GM23338 (cell line): ENCODE measurements around the gene CRHR1. TPM values are rescaled to one million over a fixed set of nuclear protein-coding genes. Genes with fewer than 3 reads are reported as not detected.
A peak's percentile ranks its signal among the peaks of the same experiment; 100 is the strongest.

Experiments
- ATAC-seq: fragments of 200-7000 bp; cut with Tn5 transposase; 3 replicates; pipeline ENCODE4 v1.9.1; 2020
- DNase-seq: peaks from one replicate; pipeline ENCODE4 v3.0.0-alpha.2; 2015; ENCODE audit warnings: low spot score
- H2AFZ ChIP-seq: fragments of 200-600 bp; sonication (generic); 2 replicates; pipeline ENCODE4 v1.8.0; 2016; ENCODE audit warnings: antibody characterized with exemption, mild to moderate bottlenecking, moderate library complexity
- H3F3A ChIP-seq: fragments of 200-600 bp; sonication (generic); replicated peaks from 2 replicates; pipeline ENCODE4 v1.8.0; 2017; ENCODE audit warnings: antibody characterized with exemption, mixed run types, low read depth
- H3K27ac ChIP-seq: fragments of 200-600 bp; sonication (generic); 2 replicates; pipeline ENCODE4 v1.6.1; 2016; ENCODE audit warnings: low read depth
- H3K27me3 ChIP-seq: fragments of 200-600 bp; sonication (generic); 2 replicates; pipeline ENCODE4 v1.8.0; 2016; ENCODE audit warnings: mild to moderate bottlenecking, mixed run types, moderate library complexity; ENCODE audit not compliant: insufficient read depth
- H3K36me3 ChIP-seq: fragments of 200-600 bp; sonication (generic); 2 replicates; pipeline ENCODE4 v1.8.0; 2016; ENCODE audit warnings: mild to moderate bottlenecking; ENCODE audit not compliant: insufficient read depth
- H3K4me1 ChIP-seq: fragments of 200-600 bp; sonication (generic); 2 replicates; pipeline ENCODE4 v1.8.0; 2016; ENCODE audit warnings: mild to moderate bottlenecking, moderate library complexity; ENCODE audit not compliant: insufficient read depth
- H3K4me2 ChIP-seq: fragments of 200-600 bp; sonication (generic); 2 replicates; pipeline ENCODE4 v1.7.1; 2017; ENCODE audit warnings: mixed run types
- H3K4me3 ChIP-seq: fragments of 200-600 bp; sonication (generic); 2 replicates; pipeline ENCODE4 v1.6.1; 2016; ENCODE audit warnings: mixed run types
- H3K79me2 ChIP-seq: fragments of 200-600 bp; sonication (generic); replicated peaks from 2 replicates; pipeline ENCODE4 v1.8.0; 2017; ENCODE audit warnings: mild to moderate bottlenecking; ENCODE audit not compliant: insufficient read depth
- H3K9me2 ChIP-seq: fragments of 200-600 bp; sonication (generic); 2 replicates; pipeline ENCODE4 v1.8.0; 2017; ENCODE audit not compliant: insufficient read depth
- H4K20me1 ChIP-seq: fragments of 200-600 bp; sonication (generic); replicated peaks from 2 replicates; pipeline ENCODE4 v1.8.0; 2017; ENCODE audit warnings: mild to moderate bottlenecking; ENCODE audit not compliant: insufficient read depth
- H3K27ac Mint-ChIP-seq: 2 replicates; pipeline ENCODE4 v1.8.0; 2020; ENCODE audit warnings: inconsistent platforms, mild to moderate bottlenecking, moderate library complexity, mixed read lengths
- H3K27me3 Mint-ChIP-seq: 3 replicates; pipeline ENCODE4 v1.8.0; 2022; ENCODE audit warnings: low read depth, mild to moderate bottlenecking, moderate library complexity, mixed read lengths, inconsistent platforms; ENCODE audit not compliant: insufficient read depth, poor library complexity
- H3K36me3 Mint-ChIP-seq: 3 replicates; pipeline ENCODE4 v1.8.0; 2021; ENCODE audit warnings: low read depth, mild to moderate bottlenecking, inconsistent platforms, moderate library complexity, mixed read lengths
- H3K4me1 Mint-ChIP-seq: 3 replicates; pipeline ENCODE4 v1.8.0; 2020; ENCODE audit warnings: mild to moderate bottlenecking, inconsistent platforms, mixed read lengths
- H3K4me3 Mint-ChIP-seq: 3 replicates; pipeline ENCODE4 v1.8.0; 2021; ENCODE audit warnings: moderate library complexity, mild to moderate bottlenecking, inconsistent platforms, mixed read lengths
- H3K9me3 Mint-ChIP-seq: 3 replicates; pipeline ENCODE4 v1.8.0; 2020; ENCODE audit warnings: moderate library complexity, mild to moderate bottlenecking, inconsistent platforms, mixed read lengths
- CTCF ChIP-seq, 2 experiments: fragments of 200-600 bp in 1 of 2; sonication (generic) in 1 of 2; conservative IDR thresholded peaks; 2 replicates each; pipeline versions ENCODE4 v1.5.1 to v1.6.1; 2016 to 2017; ENCODE audit warnings: antibody characterized with exemption in 2 of 2, low read depth in 2 of 2, mild to moderate bottlenecking in 2 of 2, moderate library complexity in 1 of 2
- ETS1 ChIP-seq: IDR thresholded peaks from 2 replicates; pipeline ENCODE4 v1.6.1; 2016; ENCODE audit warnings: antibody characterized with exemption
- POLR2AphosphoS5 ChIP-seq: IDR thresholded peaks from 2 replicates; pipeline ENCODE4 v1.6.1; 2016; ENCODE audit warnings: antibody characterized with exemption, low read depth
- polyA plus RNA-seq: library from polyadenylated mRNA; unstranded; fragments of >200 nt; fragmentation: Nextera tagmentation; extraction: Ambion mirVana; gene quantifications from 2 replicates; pipeline ENCODE4 v1.2.1, GENCODE V29; 2016
- total RNA-seq: library from RNA; depleted of rRNA; stranded (reverse); fragments of >200 nt; shearing (Covaris generic); gene quantifications from 2 replicates; pipeline ENCODE4 v1.2.3, GENCODE V29; 2014
- TF ChIP-seq, protein P1 (sequence below): IDR thresholded peaks from one replicate; pipeline ENCODE4 v1.6.1; 2018; ENCODE audit warnings: antibody characterized with exemption; ENCODE audit not compliant: unreplicated experiment
- TF ChIP-seq, protein P2 (sequence below): fragments of 250-450 bp; sonication (Bioruptor Pico); IDR thresholded peaks from 2 replicates; pipeline ENCODE4 v1.5.0; 2020; ENCODE audit warnings: mild to moderate bottlenecking, moderate library complexity

The CRHR1 gene
- total and polyA plus RNA-seq, 2 experiments from 2014 or later: 0.19 to 0.76 TPM

DNA sequence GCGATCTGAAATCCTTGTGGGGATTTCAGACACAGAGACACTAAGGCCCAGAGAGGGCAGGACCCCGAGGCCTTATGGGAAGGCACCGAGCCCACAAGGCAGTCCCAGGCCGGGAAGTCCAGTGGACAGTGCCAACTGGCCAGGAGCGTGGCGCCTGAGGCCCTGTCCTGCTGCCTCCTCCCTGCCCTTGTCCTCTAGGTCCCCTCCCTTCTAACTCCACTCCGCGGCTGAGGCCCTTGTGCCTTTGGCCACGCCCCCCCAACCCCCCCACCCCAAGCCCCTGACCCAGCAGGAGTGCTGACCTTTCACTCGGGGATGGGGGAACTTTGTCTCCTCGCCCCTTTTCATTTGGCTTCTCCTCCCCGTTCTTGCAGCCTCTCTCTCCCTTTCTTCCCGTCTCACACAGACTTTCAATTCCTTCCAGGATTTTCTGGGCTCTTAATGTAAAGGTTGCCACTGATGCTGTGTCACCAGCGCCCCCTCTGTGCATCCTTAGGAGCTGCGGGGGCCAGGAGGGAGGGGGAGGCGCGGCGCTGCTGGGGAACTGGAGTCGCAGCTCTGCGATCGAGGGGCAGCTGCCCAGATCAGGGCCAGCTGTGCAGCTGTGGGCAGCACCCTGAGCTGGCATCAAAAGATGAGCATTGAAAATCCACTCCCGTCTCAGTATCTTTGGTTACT, 29.1 kb downstream of the CRHR1 start:
- Mint-ChIP-seq H3K9me3 (no peaks in the 10 kb centered on the region), H3K4me1 (peaks cover 10% of the 10 kb centered on the region), H3K4me3 (peak overlapping the region; percentile 59), H3K27ac (no peak overlapping the region), H3K36me3 (no peaks in the 10 kb centered on the region), H3K27me3 (peaks cover 17% of the 10 kb centered on the region)
- Histone ChIP-seq H2AFZ (peak overlapping the region; percentile 84; the same call in 1 of the 2 replicates), H4K20me1 (no peaks in the 10 kb centered on the region), H3K9me2 (no peaks in the 10 kb centered on the region), H3K4me3 (0 out of 2 replicates have a peak overlapping the region, but pooled peaks have one; percentile 6), H3K4me2 (no peak overlapping the region), H3F3A (no peaks in the 10 kb centered on the region), H3K27ac (no peak overlapping the region), H3K27me3 (no peaks in the 10 kb centered on the region), H3K79me2 (no peaks in the 10 kb centered on the region), H3K4me1 (no peaks in the 10 kb centered on the region), H3K36me3 (no peaks in the 10 kb centered on the region)
- DNase-seq: peak; percentile 94
- peak; percentile 89 for ATAC-seq
- TF ChIP-seq POLR2AphosphoS5 (no peak), CTCF (conservative IDR thresholded peaks at IDR 0.05; ENCODE audit: low read depth in 2 of 2) (peak; percentile 80 to 91)
- TF ChIP-seq, protein P1, sequence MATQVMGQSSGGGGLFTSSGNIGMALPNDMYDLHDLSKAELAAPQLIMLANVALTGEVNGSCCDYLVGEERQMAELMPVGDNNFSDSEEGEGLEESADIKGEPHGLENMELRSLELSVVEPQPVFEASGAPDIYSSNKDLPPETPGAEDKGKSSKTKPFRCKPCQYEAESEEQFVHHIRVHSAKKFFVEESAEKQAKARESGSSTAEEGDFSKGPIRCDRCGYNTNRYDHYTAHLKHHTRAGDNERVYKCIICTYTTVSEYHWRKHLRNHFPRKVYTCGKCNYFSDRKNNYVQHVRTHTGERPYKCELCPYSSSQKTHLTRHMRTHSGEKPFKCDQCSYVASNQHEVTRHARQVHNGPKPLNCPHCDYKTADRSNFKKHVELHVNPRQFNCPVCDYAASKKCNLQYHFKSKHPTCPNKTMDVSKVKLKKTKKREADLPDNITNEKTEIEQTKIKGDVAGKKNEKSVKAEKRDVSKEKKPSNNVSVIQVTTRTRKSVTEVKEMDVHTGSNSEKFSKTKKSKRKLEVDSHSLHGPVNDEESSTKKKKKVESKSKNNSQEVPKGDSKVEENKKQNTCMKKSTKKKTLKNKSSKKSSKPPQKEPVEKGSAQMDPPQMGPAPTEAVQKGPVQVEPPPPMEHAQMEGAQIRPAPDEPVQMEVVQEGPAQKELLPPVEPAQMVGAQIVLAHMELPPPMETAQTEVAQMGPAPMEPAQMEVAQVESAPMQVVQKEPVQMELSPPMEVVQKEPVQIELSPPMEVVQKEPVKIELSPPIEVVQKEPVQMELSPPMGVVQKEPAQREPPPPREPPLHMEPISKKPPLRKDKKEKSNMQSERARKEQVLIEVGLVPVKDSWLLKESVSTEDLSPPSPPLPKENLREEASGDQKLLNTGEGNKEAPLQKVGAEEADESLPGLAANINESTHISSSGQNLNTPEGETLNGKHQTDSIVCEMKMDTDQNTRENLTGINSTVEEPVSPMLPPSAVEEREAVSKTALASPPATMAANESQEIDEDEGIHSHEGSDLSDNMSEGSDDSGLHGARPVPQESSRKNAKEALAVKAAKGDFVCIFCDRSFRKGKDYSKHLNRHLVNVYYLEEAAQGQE: no peak

DNA sequence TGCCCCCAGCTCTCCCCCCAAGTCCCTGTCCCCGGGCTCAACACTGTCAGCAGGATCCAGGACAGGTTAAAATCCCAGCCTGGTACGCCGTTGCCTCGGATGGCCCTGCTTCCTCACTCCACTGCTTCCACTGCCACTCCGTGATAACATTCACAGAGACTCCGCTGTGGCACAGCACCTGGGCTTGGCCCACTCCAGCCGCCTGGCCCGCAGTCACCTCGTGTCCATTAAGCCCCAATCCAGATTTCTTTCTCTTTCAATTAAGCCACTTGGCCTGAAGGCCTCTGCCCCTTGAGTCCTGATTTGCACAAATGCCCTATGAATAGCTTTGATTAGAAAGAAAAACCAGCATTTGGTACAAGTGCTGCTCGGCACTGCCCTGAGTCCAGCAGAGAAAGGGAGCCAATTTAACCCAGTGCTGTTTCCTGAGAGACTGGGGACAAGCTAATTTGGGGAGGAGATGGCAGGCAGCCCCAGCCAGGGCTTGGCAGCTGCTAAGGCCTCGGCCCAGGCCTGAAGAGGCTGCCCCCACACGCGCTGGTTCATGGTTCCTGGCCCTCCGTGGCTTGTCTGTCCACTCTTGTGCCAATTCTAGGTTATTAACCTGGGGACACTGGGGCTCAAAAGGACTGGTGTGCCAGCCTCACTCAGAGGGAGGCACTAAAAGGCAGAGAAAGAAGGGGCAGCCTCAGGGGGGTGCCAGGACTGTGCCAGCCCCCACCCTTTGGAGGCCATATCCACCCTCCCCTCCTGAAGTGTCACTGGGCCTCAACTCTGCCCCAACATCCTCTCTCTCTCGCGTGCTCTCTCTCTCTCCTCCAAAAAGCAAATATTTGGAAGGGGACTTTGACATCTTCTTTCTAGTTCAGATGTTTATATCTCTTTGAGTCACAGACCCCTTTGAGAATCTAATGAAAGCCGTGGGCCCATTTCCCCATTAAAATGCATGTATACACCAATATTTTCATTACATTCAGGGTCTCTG, 30.8 kb downstream of the CRHR1 start:
- Histone ChIP-seq H3K4me3 (no peak overlapping the region), H2AFZ (no peak overlapping the region), H3K27me3 (no peaks in the 10 kb centered on the region), H3K4me1 (no peaks in the 10 kb centered on the region), H3F3A (no peaks in the 10 kb centered on the region), H3K9me2 (no peaks in the 10 kb centered on the region), H3K4me2 (no peak overlapping the region), H3K36me3 (no peaks in the 10 kb centered on the region), H4K20me1 (no peaks in the 10 kb centered on the region), H3K27ac (no peak overlapping the region), H3K79me2 (no peaks in the 10 kb centered on the region)
- H3K4me3 Mint-ChIP-seq: no peak overlapping the region; the same call in 2 of the 3 replicates
- H3K9me3 Mint-ChIP-seq: no peaks in the 10 kb centered on the region
- H3K4me1 Mint-ChIP-seq: peaks cover 10% of the 10 kb centered on the region
- DNase-seq: no peak
- peaks cover 21% of the 10 kb centered on the region for H3K27me3 Mint-ChIP-seq
- no peak for ATAC-seq
- no peaks in the 10 kb centered on the region for H3K36me3 Mint-ChIP-seq
- no peak overlapping the region for H3K27ac Mint-ChIP-seq
- TF ChIP-seq ETS1: no peak
- TF ChIP-seq, protein P2, sequence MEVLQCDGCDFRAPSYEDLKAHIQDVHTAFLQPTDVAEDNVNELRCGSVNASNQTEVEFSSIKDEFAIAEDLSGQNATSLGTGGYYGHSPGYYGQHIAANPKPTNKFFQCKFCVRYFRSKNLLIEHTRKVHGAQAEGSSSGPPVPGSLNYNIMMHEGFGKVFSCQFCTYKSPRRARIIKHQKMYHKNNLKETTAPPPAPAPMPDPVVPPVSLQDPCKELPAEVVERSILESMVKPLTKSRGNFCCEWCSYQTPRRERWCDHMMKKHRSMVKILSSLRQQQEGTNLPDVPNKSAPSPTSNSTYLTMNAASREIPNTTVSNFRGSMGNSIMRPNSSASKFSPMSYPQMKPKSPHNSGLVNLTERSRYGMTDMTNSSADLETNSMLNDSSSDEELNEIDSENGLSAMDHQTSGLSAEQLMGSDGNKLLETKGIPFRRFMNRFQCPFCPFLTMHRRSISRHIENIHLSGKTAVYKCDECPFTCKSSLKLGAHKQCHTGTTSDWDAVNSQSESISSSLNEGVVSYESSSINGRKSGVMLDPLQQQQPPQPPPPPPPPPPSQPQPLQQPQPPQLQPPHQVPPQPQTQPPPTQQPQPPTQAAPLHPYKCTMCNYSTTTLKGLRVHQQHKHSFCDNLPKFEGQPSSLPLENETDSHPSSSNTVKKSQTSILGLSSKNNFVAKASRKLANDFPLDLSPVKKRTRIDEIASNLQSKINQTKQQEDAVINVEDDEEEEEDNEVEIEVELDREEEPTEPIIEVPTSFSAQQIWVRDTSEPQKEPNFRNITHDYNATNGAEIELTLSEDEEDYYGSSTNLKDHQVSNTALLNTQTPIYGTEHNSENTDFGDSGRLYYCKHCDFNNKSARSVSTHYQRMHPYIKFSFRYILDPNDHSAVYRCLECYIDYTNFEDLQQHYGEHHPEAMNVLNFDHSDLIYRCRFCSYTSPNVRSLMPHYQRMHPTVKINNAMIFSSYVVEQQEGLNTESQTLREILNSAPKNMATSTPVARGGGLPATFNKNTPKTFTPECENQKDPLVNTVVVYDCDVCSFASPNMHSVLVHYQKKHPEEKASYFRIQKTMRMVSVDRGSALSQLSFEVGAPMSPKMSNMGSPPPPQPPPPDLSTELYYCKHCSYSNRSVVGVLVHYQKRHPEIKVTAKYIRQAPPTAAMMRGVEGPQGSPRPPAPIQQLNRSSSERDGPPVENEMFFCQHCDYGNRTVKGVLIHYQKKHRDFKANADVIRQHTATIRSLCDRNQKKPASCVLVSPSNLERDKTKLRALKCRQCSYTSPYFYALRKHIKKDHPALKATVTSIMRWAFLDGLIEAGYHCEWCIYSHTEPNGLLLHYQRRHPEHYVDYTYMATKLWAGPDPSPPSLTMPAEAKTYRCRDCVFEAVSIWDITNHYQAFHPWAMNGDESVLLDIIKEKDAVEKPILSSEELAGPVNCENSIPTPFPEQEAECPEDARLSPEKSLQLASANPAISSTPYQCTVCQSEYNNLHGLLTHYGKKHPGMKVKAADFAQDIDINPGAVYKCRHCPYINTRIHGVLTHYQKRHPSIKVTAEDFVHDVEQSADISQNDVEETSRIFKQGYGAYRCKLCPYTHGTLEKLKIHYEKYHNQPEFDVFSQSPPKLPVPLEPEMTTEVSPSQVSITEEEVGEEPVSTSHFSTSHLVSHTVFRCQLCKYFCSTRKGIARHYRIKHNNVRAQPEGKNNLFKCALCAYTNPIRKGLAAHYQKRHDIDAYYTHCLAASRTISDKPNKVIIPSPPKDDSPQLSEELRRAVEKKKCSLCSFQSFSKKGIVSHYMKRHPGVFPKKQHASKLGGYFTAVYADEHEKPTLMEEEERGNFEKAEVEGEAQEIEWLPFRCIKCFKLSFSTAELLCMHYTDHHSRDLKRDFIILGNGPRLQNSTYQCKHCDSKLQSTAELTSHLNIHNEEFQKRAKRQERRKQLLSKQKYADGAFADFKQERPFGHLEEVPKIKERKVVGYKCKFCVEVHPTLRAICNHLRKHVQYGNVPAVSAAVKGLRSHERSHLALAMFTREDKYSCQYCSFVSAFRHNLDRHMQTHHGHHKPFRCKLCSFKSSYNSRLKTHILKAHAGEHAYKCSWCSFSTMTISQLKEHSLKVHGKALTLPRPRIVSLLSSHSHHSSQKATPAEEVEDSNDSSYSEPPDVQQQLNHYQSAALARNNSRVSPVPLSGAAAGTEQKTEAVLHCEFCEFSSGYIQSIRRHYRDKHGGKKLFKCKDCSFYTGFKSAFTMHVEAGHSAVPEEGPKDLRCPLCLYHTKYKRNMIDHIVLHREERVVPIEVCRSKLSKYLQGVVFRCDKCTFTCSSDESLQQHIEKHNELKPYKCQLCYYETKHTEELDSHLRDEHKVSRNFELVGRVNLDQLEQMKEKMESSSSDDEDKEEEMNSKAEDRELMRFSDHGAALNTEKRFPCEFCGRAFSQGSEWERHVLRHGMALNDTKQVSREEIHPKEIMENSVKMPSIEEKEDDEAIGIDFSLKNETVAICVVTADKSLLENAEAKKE: no peak
